A673 (cell line): Measurements from ENCODE around the gene CPSF7. TPM values are rescaled to one million over a fixed set of nuclear protein-coding genes. Genes with fewer than 3 reads are reported as not detected.
"Not testable (repeated sequence)": the region's sequence is repeated elsewhere in the genome, so short reads cannot be mapped to it uniquely, and the experiment has no call there.

ENCODE experiments used
- BruUV-seq: library from RNA; stranded (reverse); fragments of 400-500 nt; replicated peaks from 2 replicates; lab custom pipeline; 2021; lab: Mats Ljungman, UMichigan
- CTCF ChIA-PET: fragments of 300-600 bp; sonication (Branson Sonifier 250); formaldehyde crosslinking; loops from one replicate; lab custom pipeline; 2022; ENCODE audit warnings: antibody characterized with exemption; lab: Charles Lee
- POLR2A ChIA-PET: fragments of 300-600 bp; sonication (Branson Sonifier 250); formaldehyde crosslinking; loops from one replicate; lab custom pipeline; 2022; ENCODE audit warnings: antibody characterized with exemption; ENCODE audit not compliant: low non-redundant PET; lab: Charles Lee
- DNase-seq: peaks from one replicate; pipeline ENCODE4 v3.0.0-alpha.2; 2015; ENCODE audit warnings: low spot score
- H3K27ac ChIP-seq: fragments of 200-600 bp; sonication (generic); 2 replicates; pipeline ENCODE4 v1.5.1; 2016; ENCODE audit warnings: mixed run types, low read depth, mild to moderate bottlenecking, mixed read lengths, antibody characterized with exemption, low read length; ENCODE audit not compliant: poor library complexity, severe bottlenecking
- H3K27me3 ChIP-seq: fragments of 200-600 bp; sonication (generic); replicated peaks from 2 replicates; pipeline ENCODE4 v1.6.1; 2017; ENCODE audit warnings: mixed run types, low read depth, mild to moderate bottlenecking, mixed read lengths, antibody characterized with exemption, low read length; ENCODE audit not compliant: insufficient read depth, poor library complexity
- H3K36me3 ChIP-seq: fragments of 200-600 bp; sonication (generic); 2 replicates; pipeline ENCODE4 v1.6.1; 2016; ENCODE audit warnings: mixed run types, mild to moderate bottlenecking, mixed read lengths, antibody characterized with exemption, low read length; ENCODE audit not compliant: insufficient read depth, poor library complexity, severe bottlenecking
- H3K4me1 ChIP-seq: fragments of 200-600 bp; sonication (generic); 2 replicates; pipeline ENCODE4 v1.6.1; 2017; ENCODE audit warnings: mixed run types, mild to moderate bottlenecking, mixed read lengths, antibody characterized with exemption, low read length; ENCODE audit not compliant: insufficient read depth, poor library complexity, severe bottlenecking
- H3K4me3 ChIP-seq: fragments of 200-600 bp; sonication (generic); 2 replicates; pipeline ENCODE4 v1.5.1; 2016; ENCODE audit warnings: low read depth, mixed run types, mild to moderate bottlenecking, mixed read lengths, low read length; ENCODE audit not compliant: poor library complexity, severe bottlenecking
- H3K9me3 ChIP-seq: fragments of 200-600 bp; sonication (generic); 2 replicates; pipeline ENCODE4 v1.6.1; 2016; ENCODE audit warnings: mixed run types, low read depth, mild to moderate bottlenecking, mixed read lengths, antibody characterized with exemption, low read length; ENCODE audit not compliant: poor library complexity, severe bottlenecking
- EZH2 ChIP-seq: fragments of 200-600 bp; sonication (generic); IDR thresholded peaks from 2 replicates; pipeline ENCODE4 v1.6.1; 2017; ENCODE audit warnings: borderline replicate concordance, low read depth, mild to moderate bottlenecking, mixed read lengths, antibody characterized with exemption, low read length; ENCODE audit not compliant: poor library complexity, severe bottlenecking
- intact Hi-C: fragments of 100-400 bp; cut with micrococcal nuclease; formaldehyde crosslinking; loops from one replicate; pipeline ENCODE4 v1.10.0; 2022; ENCODE audit not compliant: unreplicated experiment
- total RNA-seq: library from RNA; stranded (reverse); gene quantifications from 2 replicates; pipeline ENCODE4 v1.2.3, GENCODE V29; 2021
- TF ChIP-seq, protein P1 (sequence below): fragments of 300-800, 200-600 bp; sonication (generic); conservative IDR thresholded peaks from 2 replicates; pipeline ENCODE4 v1.5.1; 2017; ENCODE audit warnings: low read depth, mild to moderate bottlenecking, antibody characterized with exemption, low read length, moderate library complexity, mixed read lengths

The CPSF7 gene
- total RNA-seq, 1 experiment from 2014 or later, result 162 TPM

GRCh38 chr11:61468002-61468401 is 38.2 kb upstream of the CPSF7 start:
- no peak overlapping the region for H3K27ac ChIP-seq
- no peaks in the 10 kb centered on the region for H3K36me3 ChIP-seq
- no peak overlapping the region for H3K4me3 ChIP-seq
- no peaks in the 10 kb centered on the region for H3K27me3 ChIP-seq
- no peaks in the 10 kb centered on the region for H3K9me3 ChIP-seq
- ChIA-PET CTCF (no interaction called here), POLR2A (no interaction called here)
- intact Hi-C loops, result no loop called here
- BruUV-seq, result no TSS peak
- no peak for TF ChIP-seq EZH2
- TF ChIP-seq, protein P1, sequence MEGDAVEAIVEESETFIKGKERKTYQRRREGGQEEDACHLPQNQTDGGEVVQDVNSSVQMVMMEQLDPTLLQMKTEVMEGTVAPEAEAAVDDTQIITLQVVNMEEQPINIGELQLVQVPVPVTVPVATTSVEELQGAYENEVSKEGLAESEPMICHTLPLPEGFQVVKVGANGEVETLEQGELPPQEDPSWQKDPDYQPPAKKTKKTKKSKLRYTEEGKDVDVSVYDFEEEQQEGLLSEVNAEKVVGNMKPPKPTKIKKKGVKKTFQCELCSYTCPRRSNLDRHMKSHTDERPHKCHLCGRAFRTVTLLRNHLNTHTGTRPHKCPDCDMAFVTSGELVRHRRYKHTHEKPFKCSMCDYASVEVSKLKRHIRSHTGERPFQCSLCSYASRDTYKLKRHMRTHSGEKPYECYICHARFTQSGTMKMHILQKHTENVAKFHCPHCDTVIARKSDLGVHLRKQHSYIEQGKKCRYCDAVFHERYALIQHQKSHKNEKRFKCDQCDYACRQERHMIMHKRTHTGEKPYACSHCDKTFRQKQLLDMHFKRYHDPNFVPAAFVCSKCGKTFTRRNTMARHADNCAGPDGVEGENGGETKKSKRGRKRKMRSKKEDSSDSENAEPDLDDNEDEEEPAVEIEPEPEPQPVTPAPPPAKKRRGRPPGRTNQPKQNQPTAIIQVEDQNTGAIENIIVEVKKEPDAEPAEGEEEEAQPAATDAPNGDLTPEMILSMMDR, result no peak
- DNase-seq, result no peak
- H3K4me1 ChIP-seq, result no peaks in the 10 kb centered on the region

DNA sequence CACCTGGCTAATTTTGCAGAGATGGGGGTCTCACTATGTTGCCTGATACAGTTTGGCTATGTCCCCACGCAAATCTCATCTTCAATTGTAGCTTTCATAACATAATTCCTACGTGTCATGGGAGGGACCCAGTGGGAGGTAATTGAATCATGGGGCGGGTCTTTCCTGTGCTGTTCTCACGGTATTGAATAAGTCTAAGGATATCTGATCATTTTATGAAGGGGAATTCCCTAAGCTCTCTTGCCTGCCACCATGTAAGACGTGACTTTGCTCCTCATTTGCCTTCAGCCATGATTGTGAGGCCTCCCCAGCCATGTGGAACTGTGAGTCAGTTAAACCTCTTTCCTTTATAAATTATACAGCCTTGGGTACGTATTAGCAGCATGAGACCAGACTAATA is 37.8 kb upstream of the CPSF7 start:
- H3K9me3 ChIP-seq, H3K27me3 ChIP-seq, H3K27ac ChIP-seq, intact Hi-C loops, BruUV-seq, DNase-seq, CTCF ChIA-PET, H3K36me3 ChIP-seq, POLR2A ChIA-PET, H3K4me3 ChIP-seq, H3K4me1 ChIP-seq: not testable (repeated sequence)

GRCh38 chr11:61460986-61461385 is 31.2 kb upstream of the CPSF7 start:
- H3K4me3 ChIP-seq, result no peak overlapping the region
- intact Hi-C loops, result no loop called here
- no peaks in the 10 kb centered on the region for H3K36me3 ChIP-seq
- no peak for DNase-seq
- no peaks in the 10 kb centered on the region for H3K27me3 ChIP-seq
- H3K27ac ChIP-seq, result no peak overlapping the region
- H3K4me1 ChIP-seq, result peaks cover 7% of the 10 kb centered on the region
- no TSS peak for BruUV-seq
- TF ChIP-seq, protein P1, result no peak
- no peak for TF ChIP-seq EZH2
- H3K9me3 ChIP-seq, result no peaks in the 10 kb centered on the region
- CTCF ChIA-PET, result no interaction called here
- POLR2A ChIA-PET, result no interaction called here

- no peaks in the 10 kb centered on the region for H3K36me3 ChIP-seq
- peaks cover 7% of the 10 kb centered on the region for H3K4me1 ChIP-seq
- DNase-seq, result no peak
- intact Hi-C loops, result no loop called here
- TF ChIP-seq, protein P1, result no peak
- no peak for TF ChIP-seq EZH2
- no peak overlapping the region for H3K4me3 ChIP-seq
- CTCF ChIA-PET, result no interaction called here
- no peaks in the 10 kb centered on the region for H3K9me3 ChIP-seq
- no TSS peak for BruUV-seq
- no peak overlapping the region for H3K27ac ChIP-seq
- H3K27me3 ChIP-seq, result no peaks in the 10 kb centered on the region
- POLR2A ChIA-PET, result no interaction called here
Observed at GRCh38 chr11:61460474-61460881, 30.7 kb upstream of the CPSF7 start.
